ENCODE measurements around the gene METTL26. TPM values are rescaled to one million over a fixed set of nuclear protein-coding genes. Genes with fewer than 3 reads are reported as not detected.
A peak's percentile ranks its signal among the peaks of the same experiment; 100 is the strongest.

Gene METTL26
- total RNA-seq, 6 experiments from 2014 or later = 91.6 to 115 (median 105) TPM

GRCh38 chr16:591892-592517 lies 44.1 kb downstream of the METTL26 start:
- no peak for TF ChIP-seq CTCF (IDR thresholded peaks at IDR 0.05)
- Mint-ChIP-seq H3K36me3 (ENCODE audit: low read depth) (peaks cover 12% of the 10 kb centered on the region), H3K4me1 (ENCODE audit: low read depth) (peaks cover 25% of the 10 kb centered on the region), H3K9me3 (no peaks in the 10 kb centered on the region), H3K4me3 (peak overlapping the region; percentile 91), H3K27me3 (ENCODE audit: insufficient read depth) (peaks cover 7% of the 10 kb centered on the region), H3K27ac (no peak overlapping the region)
- no peak for DNase-seq

GRCh38 chr16:591231-591630 lies 44.9 kb downstream of the METTL26 start:
- Mint-ChIP-seq H3K36me3 (ENCODE audit: low read depth) (peaks cover 4% of the 10 kb centered on the region; the same call in 1 of the 2 replicates), H3K27me3 (ENCODE audit: insufficient read depth) (peaks cover 7% of the 10 kb centered on the region), H3K4me1 (ENCODE audit: low read depth) (peaks cover 30% of the 10 kb centered on the region), H3K4me3 (peak overlapping the region; percentile 91), H3K9me3 (no peaks in the 10 kb centered on the region), H3K27ac (peak overlapping the region; percentile 42; the same call in 1 of the 2 replicates)
- no peak for DNase-seq
- no peak for TF ChIP-seq CTCF (IDR thresholded peaks at IDR 0.05)

GRCh38 chr16:590815-591200 lies 45.3 kb downstream of the METTL26 start:
- no peak for TF ChIP-seq CTCF (IDR thresholded peaks at IDR 0.05)
- Mint-ChIP-seq H3K4me1 (ENCODE audit: low read depth) (peaks cover 34% of the 10 kb centered on the region), H3K27ac (peak overlapping the region; percentile 42), H3K27me3 (ENCODE audit: insufficient read depth) (peaks cover 8% of the 10 kb centered on the region), H3K36me3 (ENCODE audit: low read depth) (peaks cover 4% of the 10 kb centered on the region; the same call in 1 of the 2 replicates), H3K4me3 (peak overlapping the region; percentile 91), H3K9me3 (no peaks in the 10 kb centered on the region)
- no peak for DNase-seq

GRCh38 chr16:590188-590814 lies 45.8 kb downstream of the METTL26 start:
- Mint-ChIP-seq H3K36me3 (ENCODE audit: low read depth) (peaks cover 4% of the 10 kb centered on the region; the same call in 1 of the 2 replicates), H3K27me3 (ENCODE audit: insufficient read depth) (peaks cover 9% of the 10 kb centered on the region), H3K9me3 (no peaks in the 10 kb centered on the region), H3K4me3 (peak overlapping the region; percentile 91), H3K27ac (peak overlapping the region; percentile 42), H3K4me1 (ENCODE audit: low read depth) (peaks cover 37% of the 10 kb centered on the region)
- no peak for TF ChIP-seq CTCF (IDR thresholded peaks at IDR 0.05)
- DNase-seq = no peak

GRCh38 chr16:589658-590187 lies 46.4 kb downstream of the METTL26 start, which contains the start of gene RAB40C:
RAB40C (plus strand) TSS chr16:590066; CDS start chr16:590292, 226 bp downstream.
- peak; percentile 98 for DNase-seq
- peak; percentile 50 for TF ChIP-seq CTCF (IDR thresholded peaks at IDR 0.05)
- H3K9me3 Mint-ChIP-seq = no peaks in the 10 kb centered on the region
- peaks cover 9% of the 10 kb centered on the region for H3K27me3 Mint-ChIP-seq (ENCODE audit: insufficient read depth)
- peaks cover 37% of the 10 kb centered on the region for H3K4me1 Mint-ChIP-seq (ENCODE audit: low read depth)
- H3K4me3 Mint-ChIP-seq = peak within 1 kb of the TSS; percentile 95
- H3K36me3 Mint-ChIP-seq (ENCODE audit: low read depth) = peaks cover 4% of the 10 kb centered on the region; the same call in 1 of the 2 replicates
- peak within 1 kb of the TSS; percentile 98 for H3K27ac Mint-ChIP-seq
